GM08714 (cell line): ENCODE results near the gene BCAN.

Experiments
- H3K4me3 ChIP-seq: fragments of 200-500 bp; sonication (Bioruptor generic); 2 replicates; pipeline ENCODE4 v1.5.1; 2014; ENCODE audit warnings: mild to moderate bottlenecking, low read length, inconsistent platforms
- ZNF274 ChIP-seq: IDR thresholded peaks from 2 replicates; pipeline ENCODE4 v1.6.1; 2012; ENCODE audit warnings: mild to moderate bottlenecking, low read depth, low read length

The BCAN gene

DNA sequence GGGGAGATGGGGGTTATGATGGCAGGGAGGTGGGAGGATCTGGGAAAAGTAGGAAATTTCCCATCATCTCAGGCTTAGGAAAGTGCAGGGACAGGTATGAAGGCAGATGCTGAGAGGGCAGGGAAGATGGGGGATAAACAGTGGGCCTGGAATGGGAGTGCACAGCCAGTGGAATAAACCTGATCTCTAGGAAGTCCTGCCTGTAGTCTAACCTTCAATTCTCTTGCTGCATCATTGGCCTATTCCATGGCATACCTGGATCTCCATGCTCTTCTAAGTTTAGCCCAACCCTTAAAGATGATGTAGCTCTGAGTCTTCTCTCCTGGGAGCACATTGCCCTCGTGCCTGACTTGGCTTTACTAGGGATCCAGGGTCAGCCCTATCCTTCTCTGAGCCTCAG lies 2.7 kb downstream of the BCAN start:
- TF ChIP-seq ZNF274: no peak
- no peak overlapping the region for H3K4me3 ChIP-seq

DNA sequence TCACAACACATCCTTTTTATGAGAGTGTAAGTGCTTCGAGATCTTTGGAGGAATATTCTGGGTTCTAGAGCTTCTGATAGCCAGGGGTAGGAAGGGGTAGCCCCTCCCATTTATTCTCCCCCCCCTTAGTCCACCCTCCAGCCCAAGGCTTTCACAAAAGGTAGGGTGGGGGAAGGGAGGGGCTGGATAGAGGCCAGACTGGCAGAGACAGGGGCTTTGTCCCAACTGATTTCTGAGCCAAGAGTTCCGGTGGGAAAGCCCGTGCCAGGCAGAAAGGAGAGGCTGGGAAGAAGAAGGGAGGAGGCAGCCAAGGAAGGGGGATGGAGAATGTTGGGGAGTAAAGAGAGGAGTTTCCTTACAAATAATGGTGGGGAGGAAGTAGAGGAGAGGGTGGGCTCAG lies 3.1 kb downstream of the BCAN start:
- no peak overlapping the region for H3K4me3 ChIP-seq
- no peak for TF ChIP-seq ZNF274

DNA sequence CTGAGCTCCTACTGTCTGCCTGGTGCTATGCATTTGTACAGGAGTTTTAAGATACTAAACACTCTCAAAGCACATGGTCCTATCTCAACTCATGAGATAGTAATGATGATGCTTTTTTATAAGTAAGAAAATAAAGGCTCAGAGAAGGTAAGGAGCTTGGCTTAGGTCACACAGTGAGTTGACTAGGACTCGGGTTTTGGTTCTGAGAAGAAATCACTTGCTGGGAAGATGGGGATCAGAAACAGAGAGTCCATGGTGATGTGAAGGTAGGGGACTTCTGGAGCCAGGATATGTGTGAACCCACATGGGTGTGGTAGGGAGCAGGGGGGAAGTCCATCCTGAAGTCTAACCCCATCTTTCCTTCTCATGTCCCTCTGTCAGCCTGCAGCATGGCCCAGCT lies 3.7 kb downstream of the BCAN start:
- no peak for TF ChIP-seq ZNF274
- no peak overlapping the region for H3K4me3 ChIP-seq

DNA sequence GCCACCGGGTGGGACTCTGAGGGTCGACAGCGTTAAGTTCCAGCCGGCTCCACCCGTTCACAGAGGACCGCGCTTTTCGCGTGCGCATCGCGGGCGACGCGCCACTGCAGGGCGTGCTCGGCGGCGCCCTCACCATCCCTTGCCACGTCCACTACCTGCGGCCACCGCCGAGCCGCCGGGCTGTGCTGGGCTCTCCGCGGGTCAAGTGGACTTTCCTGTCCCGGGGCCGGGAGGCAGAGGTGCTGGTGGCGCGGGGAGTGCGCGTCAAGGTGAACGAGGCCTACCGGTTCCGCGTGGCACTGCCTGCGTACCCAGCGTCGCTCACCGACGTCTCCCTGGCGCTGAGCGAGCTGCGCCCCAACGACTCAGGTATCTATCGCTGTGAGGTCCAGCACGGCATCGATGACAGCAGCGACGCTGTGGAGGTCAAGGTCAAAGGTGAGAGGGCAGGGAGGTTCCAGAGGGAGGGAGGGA lies 4.9 kb downstream of the BCAN start:
- TF ChIP-seq ZNF274: no peak
- H3K4me3 ChIP-seq: no peak overlapping the region

DNA sequence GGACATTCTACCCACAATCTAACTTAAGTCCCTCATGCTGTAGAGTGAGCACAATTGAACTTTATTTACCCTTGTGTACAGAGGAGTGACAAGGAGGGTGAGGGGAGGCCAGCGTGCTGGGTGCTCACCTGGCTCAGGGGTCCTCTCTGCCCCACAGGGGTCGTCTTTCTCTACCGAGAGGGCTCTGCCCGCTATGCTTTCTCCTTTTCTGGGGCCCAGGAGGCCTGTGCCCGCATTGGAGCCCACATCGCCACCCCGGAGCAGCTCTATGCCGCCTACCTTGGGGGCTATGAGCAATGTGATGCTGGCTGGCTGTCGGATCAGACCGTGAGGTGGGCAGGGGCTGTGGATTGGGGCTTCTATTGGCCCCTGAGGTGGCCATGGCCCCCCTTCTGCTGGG lies 5.4 kb downstream of the BCAN start:
- H3K4me3 ChIP-seq: no peak overlapping the region
- no peak for TF ChIP-seq ZNF274

DNA sequence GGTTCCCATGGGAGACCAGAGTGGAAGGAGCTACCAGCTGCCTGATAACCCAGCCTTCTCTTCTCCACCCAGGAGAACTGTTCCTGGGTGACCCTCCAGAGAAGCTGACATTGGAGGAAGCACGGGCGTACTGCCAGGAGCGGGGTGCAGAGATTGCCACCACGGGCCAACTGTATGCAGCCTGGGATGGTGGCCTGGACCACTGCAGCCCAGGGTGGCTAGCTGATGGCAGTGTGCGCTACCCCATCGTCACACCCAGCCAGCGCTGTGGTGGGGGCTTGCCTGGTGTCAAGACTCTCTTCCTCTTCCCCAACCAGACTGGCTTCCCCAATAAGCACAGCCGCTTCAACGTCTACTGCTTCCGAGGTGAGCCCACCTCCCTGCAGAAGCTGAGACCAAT lies 6.6 kb downstream of the BCAN start:
- H3K4me3 ChIP-seq: no peak overlapping the region
- TF ChIP-seq ZNF274: no peak

DNA sequence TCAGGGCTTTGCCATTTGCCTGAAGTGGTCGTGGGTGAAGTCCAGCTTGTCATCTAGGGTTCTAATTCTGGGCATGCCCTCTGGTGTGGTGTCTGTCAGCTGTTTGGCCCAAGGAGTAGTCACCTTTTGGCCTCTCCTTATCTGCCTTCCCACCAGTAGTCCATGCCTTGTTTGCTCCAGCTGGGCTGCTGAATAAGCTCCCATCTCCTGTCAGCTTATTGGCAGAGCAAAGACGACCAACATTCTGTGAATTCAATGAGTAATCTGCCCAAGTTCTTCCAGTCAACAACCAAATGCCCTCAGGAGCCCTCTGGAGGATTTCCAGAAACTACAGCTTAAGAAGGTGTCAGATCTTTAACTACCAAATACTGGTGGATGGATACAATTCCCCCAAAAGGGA lies 7.0 kb downstream of the BCAN start:
- no peak overlapping the region for H3K4me3 ChIP-seq
- TF ChIP-seq ZNF274: no peak

DNA sequence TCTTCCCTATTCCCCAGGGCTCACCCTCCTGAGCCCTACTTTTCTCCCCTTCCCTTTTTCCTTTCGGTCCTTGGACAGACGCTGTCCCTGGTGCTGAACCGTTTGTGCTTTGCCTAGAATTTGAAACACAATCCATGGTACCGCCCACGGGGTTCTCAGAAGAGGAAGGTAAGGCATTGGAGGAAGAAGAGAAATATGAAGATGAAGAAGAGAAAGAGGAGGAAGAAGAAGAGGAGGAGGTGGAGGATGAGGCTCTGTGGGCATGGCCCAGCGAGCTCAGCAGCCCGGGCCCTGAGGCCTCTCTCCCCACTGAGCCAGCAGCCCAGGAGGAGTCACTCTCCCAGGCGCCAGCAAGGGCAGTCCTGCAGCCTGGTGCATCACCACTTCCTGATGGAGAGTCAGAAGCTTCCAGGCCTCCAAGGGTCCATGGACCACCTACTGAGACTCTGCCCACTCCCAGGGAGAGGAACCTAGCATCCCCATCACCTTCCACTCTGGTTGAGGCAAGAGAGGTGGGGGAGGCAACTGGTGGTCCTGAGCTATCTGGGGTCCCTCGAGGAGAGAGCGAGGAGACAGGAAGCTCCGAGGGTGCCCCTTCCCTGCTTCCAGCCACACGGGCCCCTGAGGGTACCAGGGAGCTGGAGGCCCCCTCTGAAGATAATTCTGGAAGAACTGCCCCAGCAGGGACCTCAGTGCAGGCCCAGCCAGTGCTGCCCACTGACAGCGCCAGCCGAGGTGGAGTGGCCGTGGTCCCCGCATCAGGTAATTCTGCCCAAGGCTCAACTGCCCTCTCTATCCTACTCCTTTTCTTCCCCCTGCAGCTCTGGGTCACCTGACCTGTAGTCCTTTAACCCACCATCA lies 10.4 kb downstream of the BCAN start:
- TF ChIP-seq ZNF274: no peak
- H3K4me3 ChIP-seq: no peak overlapping the region

DNA sequence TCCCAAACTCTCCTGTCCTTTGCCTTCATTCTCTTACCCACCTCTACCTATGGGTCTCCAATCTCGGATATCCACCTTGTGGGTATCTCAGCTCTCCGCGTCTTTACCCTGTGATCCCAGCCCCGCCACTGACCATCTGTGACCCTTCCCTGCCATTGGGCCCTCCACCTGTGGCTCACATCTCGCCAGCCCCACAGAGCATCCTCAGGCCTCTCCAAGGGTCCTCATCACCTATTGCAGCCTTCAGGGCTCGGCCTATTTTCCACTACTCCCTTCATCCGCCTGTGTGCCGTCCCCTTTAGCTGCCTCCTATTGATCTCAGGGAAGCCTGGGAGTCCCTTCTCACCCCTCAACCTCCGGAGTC lies 11.1 kb downstream of the BCAN start:
- TF ChIP-seq ZNF274: no peak
- no peak overlapping the region for H3K4me3 ChIP-seq

DNA sequence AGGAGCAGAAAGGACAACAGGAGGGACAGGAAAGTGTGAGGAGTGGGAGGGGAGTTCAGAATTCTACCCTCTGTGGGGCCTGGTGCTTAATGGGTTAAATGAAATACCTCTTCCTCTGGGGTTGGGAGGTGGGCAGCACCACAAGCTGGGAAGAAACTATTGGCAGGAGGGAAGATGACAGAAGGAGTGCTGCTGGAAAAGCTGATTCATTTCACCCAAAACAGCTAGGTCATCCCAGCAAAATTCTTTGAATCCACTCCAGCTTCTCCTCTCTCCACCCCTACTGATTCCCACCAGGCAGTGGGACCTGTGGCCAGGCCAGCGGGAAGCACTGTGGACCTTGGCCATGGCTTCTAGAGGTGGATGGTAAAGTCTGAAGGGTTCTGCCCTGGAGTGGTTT lies 12.8 kb downstream of the BCAN start:
- no peak overlapping the region for H3K4me3 ChIP-seq
- no peak for TF ChIP-seq ZNF274

DNA sequence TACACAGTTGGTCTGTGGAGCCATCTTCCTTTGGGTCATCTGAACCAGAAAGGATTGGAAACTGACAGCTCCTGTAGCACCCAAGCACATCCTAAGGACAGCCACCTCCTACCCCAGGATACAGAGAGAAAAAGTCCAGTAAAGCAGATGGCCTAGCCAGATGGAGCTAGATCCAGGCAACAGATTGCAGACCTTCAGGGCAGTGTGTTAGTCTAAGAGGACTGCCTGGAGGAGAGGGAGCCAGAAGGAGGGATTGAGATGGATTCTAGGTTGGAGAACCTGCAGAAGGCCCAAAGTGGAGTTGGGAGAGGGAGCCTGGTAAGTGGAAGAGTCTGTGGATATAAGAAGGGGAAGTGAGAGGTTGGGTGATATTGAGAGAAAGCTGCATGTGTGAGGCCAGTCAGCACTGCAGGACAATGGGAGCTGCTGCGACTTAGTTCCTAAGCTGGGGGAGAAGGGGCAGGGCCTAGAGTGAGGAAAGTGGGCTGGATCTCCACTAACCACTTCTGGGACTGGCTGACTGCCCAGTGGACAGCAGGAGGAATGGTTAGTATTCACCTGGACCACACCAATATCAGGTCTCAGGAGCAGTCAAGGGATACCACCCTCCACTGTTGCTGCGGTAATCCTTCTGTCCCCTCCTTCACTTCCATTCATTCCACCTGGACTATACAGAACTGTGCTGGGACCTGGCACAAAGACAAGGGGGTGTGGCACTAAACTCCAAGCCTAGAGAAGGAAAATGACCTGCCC lies 13.4 kb downstream of the BCAN start:
- TF ChIP-seq ZNF274: no peak
- no peak overlapping the region for H3K4me3 ChIP-seq

DNA sequence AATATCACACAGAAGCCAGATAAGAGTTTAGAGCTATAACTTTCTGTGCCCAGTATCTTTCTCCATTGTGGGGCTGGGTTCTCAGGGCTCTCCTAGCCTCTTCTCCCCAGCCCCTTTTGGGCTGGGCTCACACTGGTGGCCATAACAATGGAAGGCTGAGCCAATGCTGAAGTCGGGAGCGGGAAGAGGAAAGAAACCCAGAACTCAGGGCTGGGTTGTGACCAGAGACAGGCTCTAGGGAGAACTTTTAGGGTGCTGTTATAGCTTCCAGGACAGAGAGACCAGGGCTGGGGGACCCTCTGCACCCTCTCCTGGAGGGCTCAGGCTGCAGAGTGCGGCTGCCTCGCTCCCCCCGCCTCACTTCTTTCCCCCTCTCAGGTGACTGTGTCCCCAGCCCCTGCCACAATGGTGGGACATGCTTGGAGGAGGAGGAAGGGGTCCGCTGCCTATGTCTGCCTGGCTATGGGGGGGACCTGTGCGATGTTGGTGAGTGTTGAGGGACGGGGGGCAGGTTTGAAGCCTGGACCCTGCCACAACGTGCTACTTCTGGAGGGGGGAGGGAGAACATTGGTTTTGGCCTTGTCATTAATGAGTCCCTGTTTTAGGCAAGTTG lies 14.1 kb downstream of the BCAN start:
- no peak for TF ChIP-seq ZNF274
- no peak overlapping the region for H3K4me3 ChIP-seq

DNA sequence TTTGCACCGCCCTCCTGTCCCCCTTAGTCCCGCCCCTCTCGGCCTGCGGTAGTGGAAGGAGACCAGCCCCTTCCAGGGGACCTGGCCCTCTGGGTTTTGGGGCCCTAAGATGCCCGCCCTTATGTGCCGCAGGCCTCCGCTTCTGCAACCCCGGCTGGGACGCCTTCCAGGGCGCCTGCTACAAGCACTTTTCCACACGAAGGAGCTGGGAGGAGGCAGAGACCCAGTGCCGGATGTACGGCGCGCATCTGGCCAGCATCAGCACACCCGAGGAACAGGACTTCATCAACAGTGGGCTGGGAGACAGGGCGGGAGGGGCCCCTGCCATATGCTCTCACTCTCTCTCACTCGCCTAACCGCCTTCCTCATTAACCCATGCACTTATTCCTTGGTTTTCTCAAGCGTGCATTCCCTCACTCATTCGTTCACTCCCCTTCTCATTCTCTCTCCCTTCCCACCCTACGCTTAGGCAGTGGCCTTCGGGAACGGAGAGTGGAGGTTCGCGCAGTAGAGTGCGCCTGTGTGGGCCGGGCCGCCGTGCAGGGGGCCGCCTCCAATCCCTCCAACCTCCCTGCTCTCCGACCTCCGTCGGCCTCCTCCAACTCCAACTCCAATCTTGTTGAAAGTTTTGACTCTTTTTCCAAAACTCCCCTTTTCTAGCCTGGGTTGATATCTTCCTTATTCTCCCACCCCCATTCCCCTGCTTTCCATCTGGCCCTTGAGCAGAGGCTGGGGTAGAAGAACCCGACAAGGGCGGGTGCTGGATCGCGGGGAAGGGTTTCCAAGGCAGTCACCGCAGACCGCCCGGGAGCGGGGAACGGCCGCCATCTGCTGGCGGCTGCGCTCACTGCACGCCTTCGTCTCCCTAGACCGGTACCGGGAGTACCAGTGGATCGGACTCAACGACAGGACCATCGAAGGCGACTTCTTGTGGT lies 15.2 kb downstream of the BCAN start:
- no peak for TF ChIP-seq ZNF274
- H3K4me3 ChIP-seq: no peak overlapping the region
